ENCODE results near the gene RFX2. TPM values are rescaled to one million over a fixed set of nuclear protein-coding genes. Genes with fewer than 3 reads are reported as not detected.

RFX2 gene
- total RNA-seq, 1 experiment from 2014 or later: 10.5 TPM

DNA sequence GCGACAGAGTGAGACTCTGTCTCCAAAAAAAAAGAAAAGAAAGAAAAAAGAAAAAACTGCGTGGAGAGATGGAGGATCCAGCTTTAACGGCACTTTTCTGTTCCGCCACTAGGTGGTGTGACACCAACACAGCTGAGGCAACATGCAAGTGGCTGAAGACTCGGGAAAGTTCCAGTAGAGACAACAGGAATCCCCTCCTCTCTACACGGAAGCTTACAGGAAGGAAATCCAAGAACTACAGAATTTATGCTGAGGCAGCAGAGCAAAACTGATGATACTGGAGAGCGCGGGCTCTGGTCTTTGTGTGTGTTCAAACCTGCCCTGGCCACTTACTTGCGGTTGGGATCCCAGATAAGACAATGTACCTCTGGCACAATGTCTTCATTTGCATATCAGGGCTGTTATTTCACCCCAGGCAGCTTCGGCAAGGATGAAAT is 142.3 kb downstream of the RFX2 start:
- Histone ChIP-seq H3K27me3 (ENCODE audit: low read length) (no peaks in the 10 kb centered on the region), H3K79me2 (ENCODE audit: low read length) (peaks cover 100% of the 10 kb centered on the region), H2AFZ (ENCODE audit: low read length) (no peak overlapping the region), H3K4me3 (ENCODE audit: low read length) (no peak overlapping the region), H3K9ac (ENCODE audit: low read length) (no peak overlapping the region), H3K4me1 (ENCODE audit: insufficient read depth, low read length) (no peaks in the 10 kb centered on the region; the same call in 1 of the 2 replicates), H3F3A (ENCODE audit: low read length, unreplicated experiment) (no peaks in the 10 kb centered on the region), H3K9me2 (replicated peaks; ENCODE audit: low read length) (no peaks in the 10 kb centered on the region), H3K9me3 (ENCODE audit: low read length) (no peaks in the 10 kb centered on the region), H3K36me3 (ENCODE audit: low read depth, low read length) (peaks cover 34% of the 10 kb centered on the region; the same call in 1 of the 2 replicates), H3K27ac (ENCODE audit: low read length) (no peak overlapping the region), H4K20me1 (ENCODE audit: low read length) (peaks cover 67% of the 10 kb centered on the region), H3K4me2 (ENCODE audit: low read length) (no peak overlapping the region)
- ChIA-PET POLR2A (ENCODE audit: unreplicated experiment) (no interaction called here), CTCF (interaction anchor here (0.6 to 1.9 kb wide), 8 partner anchors 10 to 164 kb away, joined by 4 to 15 read pairs (median 4); partner anchors contain the start of genes RANBP3 and VMAC)
- peak; percentile 88 for ATAC-seq
- TF ChIP-seq, protein P1, sequence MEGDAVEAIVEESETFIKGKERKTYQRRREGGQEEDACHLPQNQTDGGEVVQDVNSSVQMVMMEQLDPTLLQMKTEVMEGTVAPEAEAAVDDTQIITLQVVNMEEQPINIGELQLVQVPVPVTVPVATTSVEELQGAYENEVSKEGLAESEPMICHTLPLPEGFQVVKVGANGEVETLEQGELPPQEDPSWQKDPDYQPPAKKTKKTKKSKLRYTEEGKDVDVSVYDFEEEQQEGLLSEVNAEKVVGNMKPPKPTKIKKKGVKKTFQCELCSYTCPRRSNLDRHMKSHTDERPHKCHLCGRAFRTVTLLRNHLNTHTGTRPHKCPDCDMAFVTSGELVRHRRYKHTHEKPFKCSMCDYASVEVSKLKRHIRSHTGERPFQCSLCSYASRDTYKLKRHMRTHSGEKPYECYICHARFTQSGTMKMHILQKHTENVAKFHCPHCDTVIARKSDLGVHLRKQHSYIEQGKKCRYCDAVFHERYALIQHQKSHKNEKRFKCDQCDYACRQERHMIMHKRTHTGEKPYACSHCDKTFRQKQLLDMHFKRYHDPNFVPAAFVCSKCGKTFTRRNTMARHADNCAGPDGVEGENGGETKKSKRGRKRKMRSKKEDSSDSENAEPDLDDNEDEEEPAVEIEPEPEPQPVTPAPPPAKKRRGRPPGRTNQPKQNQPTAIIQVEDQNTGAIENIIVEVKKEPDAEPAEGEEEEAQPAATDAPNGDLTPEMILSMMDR (conservative IDR thresholded peaks at IDR 0.05; ENCODE audit: low read depth, low read length): peak; percentile 92
- TF ChIP-seq EZH2 (IDR thresholded peaks at IDR 0.05; ENCODE audit: low read length, unreplicated experiment): no peak
- intact Hi-C loops (cut with micrococcal nuclease): loop anchor here (1.0 kb wide), 1 partner anchor 19 kb away; no protein-coding TSS in a partner anchor
- no TSS peak for BruUV-seq (replicated peaks)
- peak; percentile 81 for DNase-seq

DNA sequence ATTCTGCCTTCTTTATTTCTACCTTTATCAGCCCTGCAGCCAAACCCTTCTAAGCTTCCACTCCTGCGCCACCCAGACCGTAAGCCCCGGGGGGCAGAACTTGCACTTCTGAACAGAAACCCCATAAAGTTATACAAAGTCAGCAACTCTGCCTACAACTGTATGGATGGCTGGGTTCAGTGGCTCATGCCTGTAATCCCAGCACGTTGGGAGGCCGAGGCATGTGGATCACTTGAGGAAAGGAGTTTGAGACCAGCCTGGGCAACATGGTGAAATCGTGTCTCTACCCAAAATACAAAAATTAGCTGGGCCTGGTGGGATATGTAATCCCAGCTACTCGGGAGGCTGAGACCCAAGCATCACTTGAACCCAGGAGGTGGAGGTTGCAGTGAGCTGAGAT is 142.7 kb downstream of the RFX2 start:
- peaks cover 67% of the 10 kb centered on the region for H4K20me1 ChIP-seq (ENCODE audit: low read length)
- ATAC-seq (no peak), DNase-seq (no peak)
- H2AFZ ChIP-seq (ENCODE audit: low read length): no peak overlapping the region
- intact Hi-C loops (cut with micrococcal nuclease): no loop called here
- no peak overlapping the region for H3K27ac ChIP-seq (ENCODE audit: low read length)
- H3K9ac ChIP-seq (ENCODE audit: low read length): no peak overlapping the region
- no peaks in the 10 kb centered on the region for H3K9me2 ChIP-seq (replicated peaks; ENCODE audit: low read length)
- H3K4me3 ChIP-seq (ENCODE audit: low read length): no peak overlapping the region
- ChIA-PET CTCF (interaction anchor here (0.6 to 1.9 kb wide), 8 partner anchors 10 to 163 kb away, joined by 4 to 15 read pairs (median 4); partner anchors contain the start of genes RANBP3 and VMAC), POLR2A (ENCODE audit: unreplicated experiment) (no interaction called here)
- BruUV-seq (replicated peaks): no TSS peak
- H3K4me2 ChIP-seq (ENCODE audit: low read length): no peak overlapping the region
- H3K36me3 ChIP-seq (ENCODE audit: low read depth, low read length): peaks cover 34% of the 10 kb centered on the region; the same call in 1 of the 2 replicates
- peaks cover 100% of the 10 kb centered on the region for H3K79me2 ChIP-seq (ENCODE audit: low read length)
- no peak for TF ChIP-seq EZH2 (IDR thresholded peaks at IDR 0.05; ENCODE audit: low read length, unreplicated experiment)
- no peak for TF ChIP-seq EZH2phosphoT487 (IDR thresholded peaks at IDR 0.05; ENCODE audit: borderline replicate concordance, low read length)
- TF ChIP-seq, protein P1 (conservative IDR thresholded peaks at IDR 0.05; ENCODE audit: low read depth, low read length): no peak
- H3K4me1 ChIP-seq (ENCODE audit: insufficient read depth, low read length): peaks cover 4% of the 10 kb centered on the region
- H3K9me3 ChIP-seq (ENCODE audit: low read length): no peaks in the 10 kb centered on the region
- H3K27me3 ChIP-seq (ENCODE audit: low read length): no peaks in the 10 kb centered on the region
- no peaks in the 10 kb centered on the region for H3F3A ChIP-seq (ENCODE audit: low read length, unreplicated experiment)

DNA sequence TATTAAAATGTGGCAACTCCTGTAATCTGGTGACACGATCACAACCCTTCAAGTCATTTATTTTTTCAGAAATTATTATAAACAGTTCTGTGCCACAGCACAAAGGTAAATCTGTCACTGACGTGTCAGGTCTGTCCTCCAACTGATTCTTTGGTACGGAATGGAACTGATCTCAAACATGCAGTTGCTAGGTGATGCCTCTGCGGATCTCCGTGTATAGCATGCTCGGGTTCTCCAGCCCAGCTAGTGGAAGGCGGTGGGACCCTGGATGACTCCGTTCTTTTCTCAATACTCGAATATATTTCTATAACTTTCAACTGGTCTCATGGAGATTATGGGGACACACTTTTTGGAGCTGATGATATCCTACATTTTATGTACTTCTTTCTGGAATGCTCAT is 143.4 kb downstream of the RFX2 start:
- intact Hi-C loops (cut with micrococcal nuclease): no loop called here
- POLR2A ChIA-PET (ENCODE audit: unreplicated experiment): no interaction called here
- CTCF ChIA-PET: no interaction called here
- H3K9ac ChIP-seq (ENCODE audit: low read length): no peak overlapping the region
- peaks cover 69% of the 10 kb centered on the region for H4K20me1 ChIP-seq (ENCODE audit: low read length)
- no peak for DNase-seq
- no peak overlapping the region for H3K27ac ChIP-seq (ENCODE audit: low read length)
- H3K9me3 ChIP-seq (ENCODE audit: low read length): no peaks in the 10 kb centered on the region
- H3K4me1 ChIP-seq (ENCODE audit: insufficient read depth, low read length): peaks cover 11% of the 10 kb centered on the region
- H3K9me2 ChIP-seq (replicated peaks; ENCODE audit: low read length): no peaks in the 10 kb centered on the region
- H3K4me2 ChIP-seq (ENCODE audit: low read length): no peak overlapping the region
- H3K27me3 ChIP-seq (ENCODE audit: low read length): no peaks in the 10 kb centered on the region
- no peak overlapping the region for H2AFZ ChIP-seq (ENCODE audit: low read length)
- H3F3A ChIP-seq (ENCODE audit: low read length, unreplicated experiment): no peaks in the 10 kb centered on the region
- BruUV-seq (replicated peaks): no TSS peak
- no peak for ATAC-seq
- peaks cover 31% of the 10 kb centered on the region; the same call in 1 of the 2 replicates for H3K36me3 ChIP-seq (ENCODE audit: low read depth, low read length)
- peaks cover 100% of the 10 kb centered on the region for H3K79me2 ChIP-seq (ENCODE audit: low read length)
- TF ChIP-seq EZH2 (IDR thresholded peaks at IDR 0.05; ENCODE audit: low read length, unreplicated experiment) (no peak), EZH2phosphoT487 (IDR thresholded peaks at IDR 0.05; ENCODE audit: borderline replicate concordance, low read length) (no peak)
- TF ChIP-seq, protein P1 (conservative IDR thresholded peaks at IDR 0.05; ENCODE audit: low read depth, low read length): no peak
- no peak overlapping the region for H3K4me3 ChIP-seq (ENCODE audit: low read length)

Measured in PC-3 (cell line).